Measurements from ENCODE around the gene TPT1. TPM values are rescaled to one million over a fixed set of nuclear protein-coding genes. Genes with fewer than 3 reads are reported as not detected.
"Not testable (repeated sequence)": the region's sequence is repeated elsewhere in the genome, so short reads cannot be mapped to it uniquely, and the experiment has no call there.

Gene TPT1
- polyA plus RNA-seq = 1,000 to 10,000 TPM; 1,111 to 3,245 (median 1,774) TPM

GRCh38 chr13:45341034-45341798 lies at the start of gene TPT1:
Gene TPT1, minus strand, starts transcription at chr13:45341183. Its CDS starts 114 bp downstream, at chr13:45341069.
- H3K36me3 Mint-ChIP-seq = peaks cover 11 to 35% (median 24%) of the 10 kb centered on the region in 3 donors
- H3K27me3 Mint-ChIP-seq (ENCODE audit: low read depth in 3 of 3) = peaks cover 16 to 36% (median 20%) of the 10 kb centered on the region in 3 donors
- H3K9me3 Mint-ChIP-seq = no peaks in the 10 kb centered on the region

GRCh38 chr13:45390348-45390747 lies 49.4 kb upstream of the TPT1 start:
- not testable (repeated sequence) for DNase-seq; H3K27ac Mint-ChIP-seq; H3K27me3 Mint-ChIP-seq (ENCODE audit: low read depth in 3 of 3); H3K9me3 Mint-ChIP-seq; H3K4me3 Mint-ChIP-seq
- Mint-ChIP-seq H3K4me1 (peaks cover 18 to 27% of the 10 kb centered on the region in 2 donors), H3K36me3 (peaks cover 8 to 24% (median 13%) of the 10 kb centered on the region in 3 donors)

More at GRCh38 chr13:45341034-45341798, at the start of gene TPT1:
- Mint-ChIP-seq H3K4me3 (peak within 1 kb of the TSS; percentile 95 to 98 (median 97)), H3K4me1 (peaks cover 57 to 72% of the 10 kb centered on the region in 2 donors), H3K27ac (peak within 1 kb of the TSS; percentile 98 to 100 (median 100))
- peak; percentile 99 to 100 (median 99) for DNase-seq

DNA sequence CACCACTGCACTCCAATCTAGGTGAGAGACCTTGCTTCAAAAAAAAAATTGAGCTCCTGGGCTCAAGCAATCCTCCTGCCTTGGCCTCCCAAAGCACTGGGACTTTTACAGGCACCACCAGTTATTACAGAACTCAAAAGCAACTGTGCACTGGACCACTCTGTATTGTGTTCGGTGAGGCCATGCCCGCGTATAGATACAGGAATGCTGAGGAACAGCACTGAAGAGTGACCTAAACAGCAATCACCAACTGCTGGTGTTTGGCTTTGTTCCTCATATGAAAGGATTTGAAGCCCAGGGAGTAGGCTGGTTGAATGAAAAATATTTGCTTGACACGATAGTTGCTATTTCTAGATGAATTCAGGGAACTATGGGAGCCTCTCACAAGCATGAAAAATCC lies 47.7 kb upstream of the TPT1 start:
- no peak for DNase-seq
- peaks cover 12 to 22% (median 18%) of the 10 kb centered on the region in 3 donors for H3K36me3 Mint-ChIP-seq
- H3K27me3 Mint-ChIP-seq (ENCODE audit: low read depth in 3 of 3) = peaks cover 0 to 1% (median 1%) of the 10 kb centered on the region in 3 donors
- H3K4me1 Mint-ChIP-seq = peaks cover 13 to 15% of the 10 kb centered on the region in 2 donors
- no peaks in the 10 kb centered on the region for H3K9me3 Mint-ChIP-seq
- H3K4me3 Mint-ChIP-seq = no peak overlapping the region
- H3K27ac Mint-ChIP-seq = no peak overlapping the region

GRCh38 chr13:45386892-45387575 lies 46.1 kb upstream of the TPT1 start:
- Mint-ChIP-seq H3K27ac (peak overlapping the region in 4 of 6 donors; percentile 1 to 67 (median 36)), H3K4me1 (peaks cover 13 to 15% of the 10 kb centered on the region in 2 donors), H3K36me3 (peaks cover 12 to 20% (median 18%) of the 10 kb centered on the region in 3 donors), H3K4me3 (peak overlapping the region in 4 of 5 donors; percentile 3 to 40 (median 28))
- H3K9me3 Mint-ChIP-seq; H3K27me3 Mint-ChIP-seq (ENCODE audit: low read depth in 3 of 3): not testable (repeated sequence)
- peak in 1 of 3 donors; percentile 32 for DNase-seq

DNA sequence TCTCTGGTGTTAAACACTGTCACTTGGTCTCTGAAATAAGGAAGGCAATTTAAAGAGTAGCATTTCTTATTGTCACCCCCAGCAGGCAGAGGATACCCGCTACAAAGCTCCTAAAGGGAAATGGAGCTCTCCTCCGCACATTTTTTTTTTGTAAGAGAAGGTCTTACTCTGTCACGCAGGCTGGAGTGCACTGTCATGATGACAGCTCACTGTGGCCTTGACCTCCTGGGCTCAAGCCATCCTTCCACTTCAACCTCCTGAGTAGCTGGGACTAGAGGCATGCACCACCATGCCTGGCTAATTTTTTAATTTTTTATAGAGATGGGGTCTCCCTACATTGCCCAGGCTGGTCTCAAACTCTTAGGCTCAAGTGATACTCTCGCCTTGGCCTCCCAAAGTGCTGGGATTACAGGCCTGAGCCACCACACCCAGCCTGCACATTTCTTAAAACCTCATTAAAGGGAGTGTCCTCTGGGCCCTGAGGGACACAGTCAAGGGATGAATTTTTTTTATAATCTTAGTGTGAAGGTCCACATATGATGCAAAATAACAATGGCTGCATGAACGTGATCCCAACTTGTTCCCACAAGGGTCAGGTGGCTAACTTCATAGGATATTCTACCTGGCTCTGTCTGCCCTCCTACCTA lies 45.0 kb upstream of the TPT1 start:
- Mint-ChIP-seq H3K9me3 (no peaks in the 10 kb centered on the region), H3K4me3 (no peak overlapping the region), H3K27me3 (ENCODE audit: low read depth in 3 of 3) (peaks cover 0 to 1% (median 1%) of the 10 kb centered on the region in 3 donors), H3K27ac (no peak overlapping the region), H3K4me1 (peaks cover 13 to 15% of the 10 kb centered on the region in 2 donors), H3K36me3 (peaks cover 12 to 18% (median 16%) of the 10 kb centered on the region in 3 donors)
- DNase-seq = no peak

- H3K27me3 Mint-ChIP-seq (ENCODE audit: low read depth in 3 of 3) = peaks cover 0 to 1% (median 1%) of the 10 kb centered on the region in 3 donors
- H3K9me3 Mint-ChIP-seq = no peaks in the 10 kb centered on the region
- H3K4me3 Mint-ChIP-seq = no peak overlapping the region
- no peak for DNase-seq
- H3K27ac Mint-ChIP-seq = no peak overlapping the region
- H3K4me1 Mint-ChIP-seq = peaks cover 13 to 15% of the 10 kb centered on the region in 2 donors
- peaks cover 10 to 15% (median 12%) of the 10 kb centered on the region in 3 donors for H3K36me3 Mint-ChIP-seq
Observed at GRCh38 chr13:45385320-45385719, 44.3 kb upstream of the TPT1 start.

GRCh38 chr13:45384474-45385174 lies 43.6 kb upstream of the TPT1 start:
- peaks cover 9 to 14% (median 9%) of the 10 kb centered on the region in 3 donors for H3K36me3 Mint-ChIP-seq
- no peak for DNase-seq
- H3K4me1 Mint-ChIP-seq = peaks cover 13 to 15% of the 10 kb centered on the region in 2 donors
- H3K27ac Mint-ChIP-seq = no peak overlapping the region
- H3K27me3 Mint-ChIP-seq (ENCODE audit: low read depth in 3 of 3) = peaks cover 0 to 1% (median 1%) of the 10 kb centered on the region in 3 donors
- no peaks in the 10 kb centered on the region for H3K9me3 Mint-ChIP-seq
- H3K4me3 Mint-ChIP-seq = no peak overlapping the region

DNA sequence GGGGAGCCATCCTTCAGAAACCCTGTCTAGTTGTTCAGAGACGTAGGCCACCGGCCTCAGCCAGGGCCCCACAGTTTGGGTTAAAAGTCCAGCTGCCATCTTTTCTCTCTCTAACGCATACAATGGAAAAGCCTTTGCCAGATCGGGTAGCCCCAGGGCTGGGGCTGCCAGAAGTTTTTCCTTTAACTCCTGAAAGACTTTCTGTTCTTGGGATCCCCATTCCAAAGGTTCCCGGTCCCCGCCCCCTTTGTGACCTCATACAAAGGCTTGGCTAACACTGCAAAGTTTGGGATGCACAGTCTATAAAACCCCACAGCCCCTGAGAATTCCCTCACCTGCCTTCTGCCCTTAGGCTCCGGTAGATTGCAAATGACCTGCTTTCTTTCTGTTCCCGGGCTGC lies 41.8 kb upstream of the TPT1 start:
- not testable (repeated sequence) for H3K4me3 Mint-ChIP-seq; H3K27ac Mint-ChIP-seq; H3K27me3 Mint-ChIP-seq (ENCODE audit: low read depth in 3 of 3); H3K9me3 Mint-ChIP-seq; DNase-seq
- H3K36me3 Mint-ChIP-seq = peaks cover 9 to 14% (median 9%) of the 10 kb centered on the region in 3 donors
- H3K4me1 Mint-ChIP-seq = peaks cover 12 to 14% of the 10 kb centered on the region in 2 donors

DNA sequence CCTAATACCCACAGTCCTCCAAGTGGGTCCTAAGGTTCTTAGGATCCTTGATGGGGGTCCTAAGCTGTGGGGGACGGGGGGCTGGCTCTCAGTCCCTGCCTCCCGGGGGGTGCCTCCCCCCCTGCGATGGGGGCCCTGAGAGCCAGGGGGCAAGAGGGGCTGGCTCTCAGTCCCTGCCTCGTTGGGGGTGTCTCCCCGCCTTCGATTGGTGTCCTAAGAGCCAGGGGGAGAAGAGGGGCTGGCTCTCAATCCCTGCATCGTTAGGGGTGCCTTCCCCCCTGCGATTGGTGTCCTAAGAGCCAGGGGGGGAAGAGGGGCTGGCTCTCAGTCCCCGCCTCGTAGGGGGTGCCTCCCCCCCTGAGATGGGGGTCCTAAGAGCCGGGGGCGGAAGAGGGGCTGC lies 40.2 kb upstream of the TPT1 start:
- Mint-ChIP-seq H3K4me1 (no peaks in the 10 kb centered on the region), H3K9me3 (no peaks in the 10 kb centered on the region), H3K27ac (no peak overlapping the region), H3K27me3 (ENCODE audit: low read depth in 3 of 3) (no peaks in the 10 kb centered on the region), H3K4me3 (no peak overlapping the region), H3K36me3 (peaks cover 3 to 10% (median 4%) of the 10 kb centered on the region in 3 donors)
- no peak for DNase-seq

DNA sequence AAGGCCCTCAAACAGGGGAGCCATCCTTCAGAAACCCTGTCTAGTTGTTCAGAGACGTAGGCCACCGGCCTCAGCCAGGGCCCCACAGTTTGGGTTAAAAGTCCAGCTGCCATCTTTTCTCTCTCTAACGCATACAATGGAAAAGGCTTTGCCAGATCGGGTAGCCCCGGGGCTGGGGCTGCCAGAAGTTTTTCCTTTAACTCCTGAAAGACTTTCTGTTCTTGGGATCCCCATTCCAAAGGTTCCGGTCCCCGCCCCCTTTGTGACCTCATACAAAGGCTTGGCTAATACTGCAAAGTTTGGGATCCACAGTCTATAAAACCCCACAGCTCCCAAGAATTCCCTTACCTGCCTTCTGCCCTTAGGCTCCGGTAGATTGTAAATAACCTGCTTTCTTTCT lies 39.7 kb upstream of the TPT1 start:
- H3K36me3 Mint-ChIP-seq, H3K4me3 Mint-ChIP-seq, H3K4me1 Mint-ChIP-seq: not testable (repeated sequence)

DNA sequence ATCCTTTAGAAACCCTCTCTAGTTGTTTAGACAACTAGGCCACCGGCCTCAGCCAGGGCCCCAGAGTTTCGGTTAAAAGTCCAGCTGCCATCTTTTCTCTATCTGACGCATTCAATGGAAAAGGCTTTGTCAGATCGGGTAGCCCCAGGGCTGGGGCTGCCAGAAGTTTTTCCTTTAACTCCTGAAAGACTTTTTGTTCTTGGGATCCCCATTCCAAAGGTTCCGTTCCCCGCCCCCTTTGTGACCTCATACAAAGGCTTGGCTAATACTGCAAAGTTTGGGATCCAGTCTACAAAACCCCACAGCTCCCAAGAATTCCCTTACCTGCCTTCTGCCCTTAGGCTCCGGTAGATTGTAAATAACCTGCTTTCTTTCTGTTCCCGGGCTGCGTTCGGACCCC lies 38.5 kb upstream of the TPT1 start:
- not testable (repeated sequence) for DNase-seq; H3K27me3 Mint-ChIP-seq (ENCODE audit: low read depth in 3 of 3); H3K4me3 Mint-ChIP-seq; H3K9me3 Mint-ChIP-seq; H3K27ac Mint-ChIP-seq; H3K4me1 Mint-ChIP-seq; H3K36me3 Mint-ChIP-seq

More for the DNA sequence above, 39.7 kb upstream of the TPT1 start:
- not testable (repeated sequence) for H3K27ac Mint-ChIP-seq; DNase-seq; H3K9me3 Mint-ChIP-seq; H3K27me3 Mint-ChIP-seq (ENCODE audit: low read depth in 3 of 3)

GRCh38 chr13:45378786-45379185 lies 37.8 kb upstream of the TPT1 start:
- H3K4me3 Mint-ChIP-seq; H3K36me3 Mint-ChIP-seq; H3K9me3 Mint-ChIP-seq; DNase-seq; H3K27me3 Mint-ChIP-seq (ENCODE audit: low read depth in 3 of 3); H3K4me1 Mint-ChIP-seq; H3K27ac Mint-ChIP-seq: not testable (repeated sequence)

GRCh38 chr13:45377314-45377713 lies 36.3 kb upstream of the TPT1 start:
- H3K9me3 Mint-ChIP-seq; H3K27me3 Mint-ChIP-seq (ENCODE audit: low read depth in 3 of 3); H3K4me3 Mint-ChIP-seq; H3K4me1 Mint-ChIP-seq; DNase-seq; H3K27ac Mint-ChIP-seq; H3K36me3 Mint-ChIP-seq: not testable (repeated sequence)
